ENCODE measurements around the gene PXN.

- TF ChIP-seq CTCF (IDR thresholded peaks at IDR 0.05), result no peak
- TF ChIP-seq POLR2A (IDR thresholded peaks at IDR 0.05), result no peak
These were observed 51.8 kb downstream of the PXN start for GRCh38 chr12:120213758-120214157.

All from body of pancreas (tissue), 4 donors.